ENCODE data around the gene CUL1.

DNA sequence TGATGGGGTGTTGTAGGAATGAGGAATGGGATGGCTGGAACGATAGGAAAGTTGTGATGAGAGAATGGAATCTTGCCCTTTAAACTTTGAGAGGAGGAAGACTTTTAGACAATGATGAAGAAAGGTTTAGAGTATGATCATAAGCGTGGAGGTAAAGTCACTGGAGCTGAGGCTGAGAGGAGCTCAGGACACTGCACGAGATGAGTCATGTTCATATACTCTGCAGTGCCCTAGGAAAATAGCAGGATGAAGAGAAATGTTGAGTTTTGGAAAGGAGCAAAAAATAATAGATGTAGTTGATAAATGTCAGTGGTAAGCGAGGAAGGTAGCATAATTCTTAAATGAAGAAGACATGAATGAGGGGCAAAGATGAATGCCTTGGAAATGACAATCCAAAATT, 28.3 kb upstream of the CUL1 start:
- TF ChIP-seq, protein P1, sequence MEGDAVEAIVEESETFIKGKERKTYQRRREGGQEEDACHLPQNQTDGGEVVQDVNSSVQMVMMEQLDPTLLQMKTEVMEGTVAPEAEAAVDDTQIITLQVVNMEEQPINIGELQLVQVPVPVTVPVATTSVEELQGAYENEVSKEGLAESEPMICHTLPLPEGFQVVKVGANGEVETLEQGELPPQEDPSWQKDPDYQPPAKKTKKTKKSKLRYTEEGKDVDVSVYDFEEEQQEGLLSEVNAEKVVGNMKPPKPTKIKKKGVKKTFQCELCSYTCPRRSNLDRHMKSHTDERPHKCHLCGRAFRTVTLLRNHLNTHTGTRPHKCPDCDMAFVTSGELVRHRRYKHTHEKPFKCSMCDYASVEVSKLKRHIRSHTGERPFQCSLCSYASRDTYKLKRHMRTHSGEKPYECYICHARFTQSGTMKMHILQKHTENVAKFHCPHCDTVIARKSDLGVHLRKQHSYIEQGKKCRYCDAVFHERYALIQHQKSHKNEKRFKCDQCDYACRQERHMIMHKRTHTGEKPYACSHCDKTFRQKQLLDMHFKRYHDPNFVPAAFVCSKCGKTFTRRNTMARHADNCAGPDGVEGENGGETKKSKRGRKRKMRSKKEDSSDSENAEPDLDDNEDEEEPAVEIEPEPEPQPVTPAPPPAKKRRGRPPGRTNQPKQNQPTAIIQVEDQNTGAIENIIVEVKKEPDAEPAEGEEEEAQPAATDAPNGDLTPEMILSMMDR (IDR thresholded peaks at IDR 0.05) = no peak
- no peak for TF ChIP-seq POLR2A (IDR thresholded peaks at IDR 0.05)

Measured in upper lobe of left lung (tissue), 4 donors.